K562 (cell line): Measurements from ENCODE around the gene SERPINF2. TPM values are rescaled to one million over a fixed set of nuclear protein-coding genes. Genes with fewer than 3 reads are reported as not detected.

Source experiments
- ATAC-seq: fragments of 200-7000 bp; cut with Tn5 transposase; 3 replicates; pipeline ENCODE4 v1.9.1; 2020; ENCODE audit warnings: moderate library complexity
- Bru-seq: library from RNA; stranded (reverse); fragments of 400-500 nt; gene quantifications from one replicate; lab custom pipeline; 2021; lab: Mats Ljungman, UMichigan
- BruChase-seq, 2 experiments: library from RNA; stranded (reverse); fragments of 400-500 nt; gene quantifications; one replicate each; lab custom pipeline; 2021; lab: Mats Ljungman, UMichigan
- BruUV-seq: library from RNA; stranded (reverse); fragments of 400-500 nt; replicated peaks from 2 replicates; lab custom pipeline; 2021; lab: Mats Ljungman, UMichigan
- CTCF ChIA-PET: fragments of 300-600 bp; formaldehyde crosslinking; extraction: SDS; loops from one replicate; lab custom pipeline; 2021; ENCODE audit warnings: low intra/inter-chr PET ratio; lab: Yijun Ruan, JAX
- POLR2A ChIA-PET: fragments of 300-600, 350-650 bp; sonication (Branson Sonifier 250); formaldehyde crosslinking; extraction: SDS; loops from one replicate; lab custom pipeline; 2021; ENCODE audit warnings: antibody characterized with exemption, inconsistent platforms; lab: Yijun Ruan, JAX
- DNase-seq, 4 experiments: peaks; one replicate each; pipeline versions ENCODE4 v3.0.0 to v3.0.0-alpha.2; 2011 to 2018; ENCODE audit warnings: low spot score in 3 of 4, mixed read lengths in 3 of 4; ENCODE audit errors: extremely low read depth in 1 of 4
- FAIRE-seq: peaks from 2 replicates; lab custom pipeline; 2011; peaks lifted over from hg19 to GRCh38; lab: Jason Lieb, UNC
- H2AFZ ChIP-seq: 2 replicates; pipeline ENCODE4 v1.6.0; 2011; ENCODE audit warnings: low read depth, low read length, control low read depth, inconsistent platforms
- H3K27ac ChIP-seq: fragments of 200-600 bp; 3 replicates; pipeline ENCODE4 v1.8.0; 2011; ENCODE audit warnings: low read depth, mild to moderate bottlenecking, control low read depth, inconsistent platforms, low read length, moderate library complexity, mixed read lengths; ENCODE audit errors: extremely low read depth
- H3K27me3 ChIP-seq, 2 experiments: fragments of 300-600 bp in 1 of 2; 2 replicates in 1 of 2; 3 replicates in 1 of 2; pipeline versions ENCODE4 v1.6.0 to v1.8.0; 2011; ENCODE audit warnings: inconsistent platforms in 2 of 2, low read length in 2 of 2, mild to moderate bottlenecking in 1 of 2, mixed read lengths in 1 of 2, moderate library complexity in 1 of 2; ENCODE audit not compliant: control insufficient read depth in 2 of 2, insufficient read depth in 2 of 2
- H3K36me3 ChIP-seq: fragments of 300-600 bp; 3 replicates; pipeline ENCODE4 v1.8.0; 2011; ENCODE audit warnings: mild to moderate bottlenecking, low read length, inconsistent platforms; ENCODE audit not compliant: control insufficient read depth, insufficient read depth
- H3K4me1 ChIP-seq, 2 experiments: fragments of 200-600 bp in 1 of 2; replicated peaks in 1 of 2; 2 replicates in 1 of 2; 3 replicates in 1 of 2; pipeline versions ENCODE4 v1.5.1 to v1.8.0; 2011; ENCODE audit warnings: inconsistent platforms in 2 of 2, low read length in 2 of 2, mild to moderate bottlenecking in 1 of 2, mixed read lengths in 1 of 2, moderate library complexity in 1 of 2; ENCODE audit not compliant: control insufficient read depth in 2 of 2, insufficient read depth in 2 of 2
- H3K4me2 ChIP-seq: 2 replicates; pipeline ENCODE4 v1.6.1; 2011; ENCODE audit warnings: low read length, control low read depth, inconsistent platforms, mixed read lengths; ENCODE audit not compliant: insufficient read depth
- H3K4me3 ChIP-seq: fragments of 200-600 bp; sonication (generic), shearing (Covaris generic); 2 replicates; pipeline ENCODE4 v1.5.1; 2016; ENCODE audit warnings: control low read depth, inconsistent platforms
- H3K79me2 ChIP-seq: fragments of 200-600 bp; 3 replicates; pipeline ENCODE4 v1.8.0; 2011; ENCODE audit warnings: low read length, inconsistent platforms; ENCODE audit not compliant: control insufficient read depth, insufficient read depth
- H3K9ac ChIP-seq, 2 experiments: 2 replicates each; pipeline versions ENCODE4 v1.6.0 to v1.6.1; 2011; ENCODE audit warnings: low read depth in 2 of 2, low read length in 2 of 2, control low read depth in 1 of 2, inconsistent platforms in 1 of 2, mild to moderate bottlenecking in 1 of 2, mixed read lengths in 1 of 2; ENCODE audit not compliant: insufficient read depth in 1 of 2
- H3K9me1 ChIP-seq: one replicate; pipeline ENCODE4 v1.6.0; 2011; ENCODE audit warnings: inconsistent platforms, mild to moderate bottlenecking, low read length, moderate library complexity; ENCODE audit not compliant: control insufficient read depth, insufficient read depth
- H3K9me3 ChIP-seq: replicated peaks from 2 replicates; pipeline ENCODE4 v1.5.1; 2011; ENCODE audit warnings: low read depth, low read length, inconsistent platforms; ENCODE audit not compliant: control insufficient read depth, insufficient read depth
- H4K20me1 ChIP-seq: replicated peaks from 2 replicates; pipeline ENCODE4 v1.6.1; 2011; ENCODE audit warnings: low read length, inconsistent platforms, mixed read lengths; ENCODE audit not compliant: control insufficient read depth, insufficient read depth
- CBX8 ChIP-seq: fragments of 200-600 bp; sonication (generic); IDR thresholded peaks from 2 replicates; pipeline ENCODE4 v1.6.1; 2012; ENCODE audit warnings: borderline replicate concordance, mixed run types, low read depth, mild to moderate bottlenecking, moderate library complexity, mixed read lengths, low read length, control low read depth, inconsistent platforms; ENCODE audit not compliant: poor library complexity, severe bottlenecking; ENCODE audit errors: extremely low read depth
- ELF4 ChIP-seq: fragments of 450-650 bp; formaldehyde crosslinking; IDR thresholded peaks from 2 replicates; pipeline ENCODE4 v1.4.0; 2022; ENCODE audit warnings: missing genetic modification characterization
- KLF13 ChIP-seq: fragments of 450-650 bp; IDR thresholded peaks from 2 replicates; pipeline ENCODE4 v1.6.1; 2016; ENCODE audit warnings: missing genetic modification characterization, low read depth, mild to moderate bottlenecking, missing compliant biosample characterization, moderate library complexity, borderline replicate concordance
- TCF7L2 ChIP-seq: fragments of 150-350 bp; IDR thresholded peaks from 2 replicates; pipeline ENCODE4 v1.6.1; 2016; ENCODE audit warnings: low read depth, mild to moderate bottlenecking, low read length, moderate library complexity
- TCFL5 ChIP-seq: fragments of 250-450 bp; sonication (Bioruptor Pico); conservative IDR thresholded peaks from 2 replicates; pipeline ENCODE4 v1.6.1; 2021; ENCODE audit warnings: mild to moderate bottlenecking, moderate library complexity, matching md5 sums
- ZFP30 ChIP-seq: fragments of 250-450 bp; sonication (Bioruptor Pico); IDR thresholded peaks from 2 replicates; pipeline ENCODE4 v1.8.0; 2022; ENCODE audit warnings: moderate library complexity, mild to moderate bottlenecking, inconsistent platforms, borderline replicate concordance
- ZFX ChIP-seq: sonication (generic); formaldehyde crosslinking; IDR thresholded peaks from 2 replicates; pipeline ENCODE4 v1.8.0; 2022; ENCODE audit warnings: mild to moderate bottlenecking, missing genetic modification reagents, moderate library complexity
- ZNF212 ChIP-seq: fragments of 450-650 bp; formaldehyde crosslinking; IDR thresholded peaks from 2 replicates; pipeline ENCODE4 v1.4.0; 2020; ENCODE audit warnings: mild to moderate bottlenecking
- WGBS: fragments of 100-300 bp; shearing (Covaris generic); methylation state at CpG from one replicate; pipeline ENCODE4 v1.1.6; 2016; ENCODE audit warnings: low coverage, mixed read lengths; ENCODE audit not compliant: insufficient coverage; ENCODE audit errors: missing lambda C conversion rate; 5-methylcytosine and 5-hydroxymethylcytosine counted together
- in situ Hi-C: fragments of 300-500 bp; cut with MboI; formaldehyde crosslinking; loops from 4 replicates; pipeline ENCODE4 v1.15.0; 2018; ENCODE audit warnings: inconsistent platforms, mixed read lengths
- intact Hi-C: fragments of 100-400 bp; cut with micrococcal nuclease; formaldehyde crosslinking; loops from 2 replicates; pipeline ENCODE4 v1.14.2; 2022
- long read RNA-seq, 3 experiments: library from polyadenylated mRNA in 2 of 3; library from RNA in 1 of 3; unstranded in 2 of 3; stranded (forward) in 1 of 3; transcript quantifications; one replicate each; pipeline ENCODE4 v2.0.0, GENCODE V29; 2019 to 2022
- polyA minus RNA-seq, 3 experiments: library from RNA; depleted of rRNA, polyadenylated mRNA; stranded (reverse); fragments of >200 nt; gene quantifications; 2 replicates each; pipeline ENCODE4 v1.2.3, GENCODE V29; 2011
- polyA plus RNA-seq, 8 experiments: library from polyadenylated mRNA; depleted of rRNA in 4 of 8; stranded (reverse) in 5 of 8; unstranded in 3 of 8; fragments of >200 nt; fragmentation: Nextera tagmentation in 2 of 8; fragmentation: Illumina TruSeq in 1 of 8; extraction: Ambion mirVana in 2 of 8; extraction: Trizol in 1 of 8; gene quantifications; 2 replicates each; pipeline versions ENCODE4 v1.2.1 to v1.2.3, GENCODE V29; 2011 to 2014; ENCODE audit warnings: inconsistent platforms in 1 of 8, missing spikeins in 1 of 8
- total RNA-seq, 7 experiments: library from RNA; depleted of rRNA in 6 of 7; stranded (reverse); fragments of >200 nt in 6 of 7; fragmentation: Illumina TruSeq in 2 of 7; extraction: Trizol in 2 of 7; gene quantifications; 2 replicates each; pipeline versions ENCODE4 v1.2.1 to v1.2.3, GENCODE V29; 2011 to 2021; ENCODE audit warnings: low replicate concordance in 1 of 7
- TF ChIP-seq, protein P1 (sequence below): fragments of 450-650 bp; formaldehyde crosslinking; IDR thresholded peaks from 2 replicates; pipeline ENCODE4 v1.4.0; 2022; ENCODE audit warnings: missing genetic modification characterization

The SERPINF2 gene
- 0.25 TPM in 1 of 2 replicates, not detected in the other for total RNA-seq (2011; cell fraction: chromatin; rRNA removed; ENCODE audit: low replicate concordance)
- total RNA-seq (2011; cell fraction: nucleolus; rRNA removed): not detected in 2 replicates
- total RNA-seq (2011; cell fraction: nucleoplasm; rRNA removed): not detected in 2 replicates
- total RNA-seq (2014; rRNA removed) (not detected in 2 replicates), total RNA-seq (2014; rRNA removed; fragmentation: Illumina TruSeq; extraction: Trizol) (not detected in 2 replicates), total RNA-seq (2015; rRNA removed; fragmentation: Illumina TruSeq; extraction: Trizol) (not detected in 2 replicates), total RNA-seq (2021) (0.22 TPM in 2 replicates), polyA plus RNA-seq (2011; rRNA removed) (0.04 TPM in 1 of 2 replicates, not detected in the other), polyA plus RNA-seq (2014; fragmentation: Illumina TruSeq; extraction: Trizol) (not detected in 2 replicates), polyA plus RNA-seq (2014; fragmentation: Nextera tagmentation; extraction: Ambion mirVana) (not detected), polyA plus RNA-seq (2014; rRNA removed) (not detected in 2 replicates), polyA minus RNA-seq (2011; rRNA and poly(A)+ RNA removed) (not detected in 2 replicates), Bru-seq, nascent RNA (percentile 7 among the genes with signal in this experiment), BruChase-seq, experiment 1, labeled RNA remaining after a 2-hour chase (percentile 7 among the genes with signal in this experiment), BruChase-seq, experiment 2, labeled RNA remaining after a 6-hour chase (percentile 17 among the genes with signal in this experiment)
- polyA plus RNA-seq (2011; cell fraction: cytosol; rRNA removed): 0.03 TPM in 1 of 2 replicates, not detected in the other
- 0.07 TPM in 1 of 2 replicates, not detected in the other for polyA plus RNA-seq (2011; cell fraction: nucleus; rRNA removed)
- polyA plus RNA-seq (2012): 0.03 and 0.06 TPM in 2 replicates
- polyA minus RNA-seq (2011; cell fraction: cytosol; rRNA and poly(A)+ RNA removed): 0.91 TPM in 1 of 2 replicates, not detected in the other
- polyA minus RNA-seq (2011; cell fraction: nucleus; rRNA and poly(A)+ RNA removed): not detected in 2 replicates
- long read RNA-seq, experiment 1: 0 reads
- long read RNA-seq, experiment 2: 0 reads
- long read RNA-seq, experiment 3: 0 reads

DNA sequence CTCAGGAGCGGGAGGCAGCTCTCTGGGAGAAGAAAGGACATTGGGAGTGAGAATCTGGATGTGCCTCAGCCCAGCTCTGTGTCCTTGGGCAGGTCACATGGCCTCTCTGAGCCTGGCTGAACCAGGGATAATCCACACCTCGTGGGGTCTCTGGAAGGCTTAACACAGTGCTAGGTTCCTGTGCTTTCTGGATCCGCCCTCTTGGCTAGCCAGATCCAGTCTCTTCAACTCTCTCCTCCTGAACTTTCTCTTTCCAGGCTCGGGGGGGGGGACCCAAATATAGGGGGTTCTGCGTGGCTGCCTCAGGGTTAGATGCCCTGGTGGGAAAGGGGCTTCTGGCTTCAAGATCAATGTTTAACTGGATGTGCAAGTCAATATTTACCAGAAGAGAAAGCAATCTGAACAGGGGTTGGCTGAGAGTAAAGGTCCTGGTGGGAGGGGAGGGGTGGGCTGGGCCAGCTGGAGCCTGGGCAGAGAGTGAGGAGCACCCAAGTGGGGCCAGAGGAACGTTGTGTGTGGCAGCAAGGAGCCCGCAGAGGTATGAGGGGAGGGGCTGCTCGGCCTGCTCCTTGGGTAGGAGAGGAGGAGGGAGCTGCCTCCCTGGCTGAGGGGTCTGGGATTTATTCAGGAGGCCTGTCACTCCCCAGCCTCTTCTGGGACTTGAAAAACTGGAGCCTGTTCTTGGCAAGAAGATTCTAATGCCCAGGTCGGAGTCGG lies at the start of gene SERPINF2:
Gene SERPINF2, plus strand, starts transcription at position 501 of the 717 bp plus-strand sequence. CDS start 2,125 bp downstream, outside the sequence.
- intact Hi-C loops: no loop called here
- no peak within 1 kb of the TSS for H3K27ac ChIP-seq
- CTCF ChIA-PET: no interaction called here

More for the DNA sequence above, at the start of gene SERPINF2:
- FAIRE-seq: no peak
- Histone ChIP-seq H3K4me1 (peaks cover 0 to 25% of the 10 kb centered on the region in 2 experiments; a peak in 2 of 5 replicates), H3K4me3 (no peak within 1 kb of the TSS), H3K79me2 (no peaks in the 10 kb centered on the region), H2AFZ (no peak within 1 kb of the TSS), H3K36me3 (peaks cover 2% of the 10 kb centered on the region; the same call in 1 of the 3 replicates), H3K9ac (0 out of 4 replicates have a peak within 1 kb of the TSS, but pooled peaks of 1 of the 2 experiments have one; percentile 17), H3K27me3 (peaks cover 5 to 12% of the 10 kb centered on the region in 2 experiments; a peak in 4 of 5 replicates), H3K4me2 (no peak within 1 kb of the TSS), H3K9me3 (no peaks in the 10 kb centered on the region), H3K9me1 (no peaks in the 10 kb centered on the region), H4K20me1 (no peaks in the 10 kb centered on the region)
- WGBS: 0% methylated on average over 7 of the region's 10 CpGs
- no peak for DNase-seq
- ATAC-seq: no peak
- in situ Hi-C loops: no loop called here
- TF ChIP-seq ZFX (no peak), ZFP30 (CRISPR knock-in tag) (no peak), ELF4 (no peak), CBX8 (no peak), TCFL5 (CRISPR knock-in tag) (no peak), KLF13 (tag) (no peak), TCF7L2 (no peak), ZNF212 (CRISPR knock-in tag) (no peak)
- TF ChIP-seq, protein P1, sequence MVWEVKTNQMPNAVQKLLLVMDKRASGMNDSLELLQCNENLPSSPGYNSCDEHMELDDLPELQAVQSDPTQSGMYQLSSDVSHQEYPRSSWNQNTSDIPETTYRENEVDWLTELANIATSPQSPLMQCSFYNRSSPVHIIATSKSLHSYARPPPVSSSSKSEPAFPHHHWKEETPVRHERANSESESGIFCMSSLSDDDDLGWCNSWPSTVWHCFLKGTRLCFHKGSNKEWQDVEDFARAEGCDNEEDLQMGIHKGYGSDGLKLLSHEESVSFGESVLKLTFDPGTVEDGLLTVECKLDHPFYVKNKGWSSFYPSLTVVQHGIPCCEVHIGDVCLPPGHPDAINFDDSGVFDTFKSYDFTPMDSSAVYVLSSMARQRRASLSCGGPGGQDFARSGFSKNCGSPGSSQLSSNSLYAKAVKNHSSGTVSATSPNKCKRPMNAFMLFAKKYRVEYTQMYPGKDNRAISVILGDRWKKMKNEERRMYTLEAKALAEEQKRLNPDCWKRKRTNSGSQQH (CRISPR knock-in tag): no peak
- BruUV-seq: no TSS peak
- POLR2A ChIA-PET: interaction anchor here (0.9 kb wide), 1 partner anchor 10 kb away, joined by 3 read pairs; no protein-coding TSS in a partner anchor
